Progenitor cell of endocrine pancreas (in vitro differentiated cells): ENCODE results near the gene DOC2A. TPM values are rescaled to one million over a fixed set of nuclear protein-coding genes. Genes with fewer than 3 reads are reported as not detected.

Source experiments
- DNase-seq: peaks from one replicate; pipeline ENCODE4 v3.0.0; 2021; ENCODE audit warnings: low spot score; ENCODE audit not compliant: unreplicated experiment
- H3K27ac Mint-ChIP-seq: 2 replicates; pipeline ENCODE4 v1.8.0; 2021; ENCODE audit warnings: mild to moderate bottlenecking, moderate library complexity, mixed read lengths
- H3K27me3 Mint-ChIP-seq: 2 replicates; pipeline ENCODE4 v1.8.0; 2021; ENCODE audit warnings: mixed read lengths
- H3K36me3 Mint-ChIP-seq: 2 replicates; pipeline ENCODE4 v1.8.0; 2022; ENCODE audit warnings: mixed read lengths; ENCODE audit not compliant: insufficient read depth
- H3K4me1 Mint-ChIP-seq: 2 replicates; pipeline ENCODE4 v1.8.0; 2021; ENCODE audit warnings: low read depth, mixed read lengths
- H3K4me3 Mint-ChIP-seq: 2 replicates; pipeline ENCODE4 v1.8.0; 2021; ENCODE audit warnings: low read depth, mild to moderate bottlenecking, moderate library complexity, mixed read lengths
- H3K9me3 Mint-ChIP-seq: 2 replicates; pipeline ENCODE4 v1.8.0; 2021; ENCODE audit warnings: low read depth, mixed read lengths
- CTCF ChIP-seq: fragments of 200-600 bp; sonication (generic); IDR thresholded peaks from one replicate; pipeline ENCODE4 v1.5.0; 2021; ENCODE audit warnings: antibody characterized with exemption, mild to moderate bottlenecking; ENCODE audit not compliant: unreplicated experiment
- total RNA-seq: library from RNA; stranded (reverse); gene quantifications from 2 replicates; pipeline ENCODE4 v1.2.1, GENCODE V29; 2021

DOC2A gene
- total RNA-seq, 1 donor from 2014 or later, result 5.0 TPM

GRCh38 chr16:30030841-30031413, 20.1 kb upstream of the DOC2A start, which contains the start of gene TLCD3B:
TSS of gene TLCD3B (minus strand) at chr16:30031271. CDS start at chr16:30030527, 744 bp downstream.
- no peak for DNase-seq
- no peaks in the 10 kb centered on the region for H3K9me3 Mint-ChIP-seq
- H3K27me3 Mint-ChIP-seq, result peaks cover 70% of the 10 kb centered on the region
- H3K27ac Mint-ChIP-seq, result no peak within 1 kb of the TSS
- no peaks in the 10 kb centered on the region for H3K4me1 Mint-ChIP-seq
- no peak for TF ChIP-seq CTCF
- H3K4me3 Mint-ChIP-seq, result peak within 1 kb of the TSS; percentile 42
- H3K36me3 Mint-ChIP-seq, result no peaks in the 10 kb centered on the region

GRCh38 chr16:30030011-30030685, 19.3 kb upstream of the DOC2A start:
- no peak for DNase-seq
- no peak for TF ChIP-seq CTCF
- Mint-ChIP-seq H3K4me1 (no peaks in the 10 kb centered on the region), H3K9me3 (no peaks in the 10 kb centered on the region), H3K27ac (no peak overlapping the region), H3K4me3 (peak overlapping the region; percentile 42), H3K27me3 (peaks cover 63% of the 10 kb centered on the region), H3K36me3 (no peaks in the 10 kb centered on the region)

GRCh38 chr16:30028438-30029076, 17.7 kb upstream of the DOC2A start:
- Mint-ChIP-seq H3K27ac (no peak overlapping the region), H3K4me3 (no peak overlapping the region), H3K36me3 (no peaks in the 10 kb centered on the region), H3K4me1 (no peaks in the 10 kb centered on the region), H3K27me3 (peaks cover 63% of the 10 kb centered on the region), H3K9me3 (no peaks in the 10 kb centered on the region)
- peak; percentile 64 for DNase-seq
- TF ChIP-seq CTCF, result no peak

GRCh38 chr16:30027588-30028437, 17.0 kb upstream of the DOC2A start:
- H3K27me3 Mint-ChIP-seq, result peaks cover 58% of the 10 kb centered on the region
- H3K4me1 Mint-ChIP-seq, result no peaks in the 10 kb centered on the region
- no peak for TF ChIP-seq CTCF
- no peaks in the 10 kb centered on the region for H3K36me3 Mint-ChIP-seq
- no peak overlapping the region for H3K27ac Mint-ChIP-seq
- no peak overlapping the region for H3K4me3 Mint-ChIP-seq
- H3K9me3 Mint-ChIP-seq, result no peaks in the 10 kb centered on the region
- DNase-seq, result no peak

GRCh38 chr16:30026449-30026848, 15.6 kb upstream of the DOC2A start:
- Mint-ChIP-seq H3K9me3 (no peaks in the 10 kb centered on the region), H3K27me3 (peaks cover 47% of the 10 kb centered on the region), H3K27ac (no peak overlapping the region), H3K4me1 (no peaks in the 10 kb centered on the region), H3K4me3 (no peak overlapping the region), H3K36me3 (no peaks in the 10 kb centered on the region)
- DNase-seq, result no peak
- no peak for TF ChIP-seq CTCF
